AG04450 (cell line): ENCODE results near the gene FAM78B. TPM values are rescaled to one million over a fixed set of nuclear protein-coding genes. Genes with fewer than 3 reads are reported as not detected.

Source experiments
- CTCF ChIA-PET: fragments of 300-600, 350-600 bp; formaldehyde crosslinking; extraction: SDS; loops from one replicate; lab custom pipeline; 2022; ENCODE audit warnings: antibody characterized with exemption, inconsistent platforms; lab: Charles Lee
- POLR2A ChIA-PET: fragments of 350-600 bp; formaldehyde crosslinking; extraction: SDS; loops from one replicate; lab custom pipeline; 2021; ENCODE audit warnings: antibody characterized with exemption, inconsistent platforms; lab: Yijun Ruan, JAX
- DNase-seq: peaks from one replicate; pipeline ENCODE4 v3.0.0-alpha.2; 2011; ENCODE audit warnings: low read depth, low spot score
- H3K27ac ChIP-seq: one replicate; pipeline ENCODE4 v1.5.1; 2012; ENCODE audit warnings: low read depth, low read length, control low read depth
- H3K27me3 ChIP-seq: one replicate; pipeline ENCODE4 v1.6.0; 2012; ENCODE audit warnings: low read length; ENCODE audit not compliant: control insufficient read depth, insufficient read depth
- H3K4me3 ChIP-seq: 2 replicates; pipeline ENCODE4 v1.5.1; 2011; ENCODE audit warnings: mild to moderate bottlenecking, low read depth, low read length, control low read depth
- H3K9me3 ChIP-seq: 2 replicates; pipeline ENCODE4 v1.5.1; 2012; ENCODE audit warnings: low read length; ENCODE audit not compliant: control insufficient read depth, insufficient read depth
- CTCF ChIP-seq: IDR thresholded peaks from 2 replicates; pipeline ENCODE4 v1.5.1; 2011; ENCODE audit warnings: low read depth, low read length, control low read depth, inconsistent platforms
- polyA plus RNA-seq: library from polyadenylated mRNA; depleted of rRNA; stranded (reverse); fragments of >200 nt; gene quantifications from 2 replicates; pipeline ENCODE4 v1.2.3, GENCODE V29; 2011

The FAM78B gene
- polyA plus RNA-seq, 1 experiment, result 0.05 TPM

- ChIA-PET POLR2A (no interaction called here), CTCF (no interaction called here)
- no peak for DNase-seq
- Histone ChIP-seq H3K27me3 (no peaks in the 10 kb centered on the region), H3K4me3 (no peak overlapping the region), H3K9me3 (peaks cover 10% of the 10 kb centered on the region; the same call in 1 of the 2 replicates), H3K27ac (no peak overlapping the region)
- TF ChIP-seq CTCF, result no peak
These were observed 53.8 kb downstream of the FAM78B start for GRCh38 chr1:166113031-166113430.

GRCh38 chr1:166112425-166112824 is 54.4 kb downstream of the FAM78B start:
- H3K27ac ChIP-seq, result no peak overlapping the region
- POLR2A ChIA-PET, result no interaction called here
- peaks cover 5% of the 10 kb centered on the region; the same call in 1 of the 2 replicates for H3K9me3 ChIP-seq
- TF ChIP-seq CTCF, result no peak
- no peaks in the 10 kb centered on the region for H3K27me3 ChIP-seq
- H3K4me3 ChIP-seq, result no peak overlapping the region
- no peak for DNase-seq
- CTCF ChIA-PET, result no interaction called here

- peaks cover 5% of the 10 kb centered on the region; the same call in 1 of the 2 replicates for H3K9me3 ChIP-seq
- TF ChIP-seq CTCF, result no peak
- CTCF ChIA-PET, result no interaction called here
- POLR2A ChIA-PET, result no interaction called here
- H3K27me3 ChIP-seq, result no peaks in the 10 kb centered on the region
- H3K27ac ChIP-seq, result no peak overlapping the region
- DNase-seq, result no peak
- H3K4me3 ChIP-seq, result no peak overlapping the region
These were observed 55.4 kb downstream of the FAM78B start for GRCh38 chr1:166111430-166111829.

GRCh38 chr1:166090244-166090643 is 76.6 kb downstream of the FAM78B start:
- ChIA-PET POLR2A (no interaction called here), CTCF (no interaction called here)
- no peak overlapping the region for H3K4me3 ChIP-seq
- peaks cover 29% of the 10 kb centered on the region for H3K9me3 ChIP-seq
- no peak for TF ChIP-seq CTCF
- no peak overlapping the region for H3K27ac ChIP-seq
- DNase-seq, result no peak
- no peaks in the 10 kb centered on the region for H3K27me3 ChIP-seq

- H3K4me3 ChIP-seq, result no peak overlapping the region
- H3K27ac ChIP-seq, result no peak overlapping the region
- peaks cover 28% of the 10 kb centered on the region for H3K9me3 ChIP-seq
- no peak for TF ChIP-seq CTCF
- H3K27me3 ChIP-seq, result no peaks in the 10 kb centered on the region
- CTCF ChIA-PET, result no interaction called here
- POLR2A ChIA-PET, result no interaction called here
- no peak for DNase-seq
These were observed 77.0 kb downstream of the FAM78B start for GRCh38 chr1:166089804-166090203.
